ENCODE measurements around the gene OLFML2A. TPM values are rescaled to one million over a fixed set of nuclear protein-coding genes. Genes with fewer than 3 reads are reported as not detected.
A peak's percentile ranks its signal among the peaks of the same experiment; 100 is the strongest.
"Not testable (repeated sequence)": the region's sequence is repeated elsewhere in the genome, so short reads cannot be mapped to it uniquely, and the experiment has no call there.

OLFML2A gene
- total RNA-seq, 1 donor from 2014 or later = 9.6 TPM

- peak; percentile 44 for DNase-seq (ENCODE audit: low spot score)
Measured at GRCh38 chr9:124820698-124821623, 44.0 kb downstream of the OLFML2A start.

- DNase-seq (ENCODE audit: low spot score) = no peak
Measured at GRCh38 chr9:124828489-124829333, 51.8 kb downstream of the OLFML2A start.

GRCh38 chr9:124829334-124829669 is 52.4 kb downstream of the OLFML2A start:
- no peak for DNase-seq (ENCODE audit: low spot score)

GRCh38 chr9:124830593-124830992 is 53.7 kb downstream of the OLFML2A start:
- no peak for DNase-seq (ENCODE audit: low spot score)

GRCh38 chr9:124831642-124832364 is 54.9 kb downstream of the OLFML2A start:
- no peak for DNase-seq (ENCODE audit: low spot score)

- DNase-seq (ENCODE audit: low spot score) = peak; percentile 30
Measured at GRCh38 chr9:124834591-124834990, 57.7 kb downstream of the OLFML2A start.

- peak; percentile 78 for DNase-seq (ENCODE audit: low spot score)
Measured at GRCh38 chr9:124835026-124835557, 58.2 kb downstream of the OLFML2A start.

GRCh38 chr9:124838132-124838531 is 61.2 kb downstream of the OLFML2A start:
- DNase-seq (ENCODE audit: low spot score) = not testable (repeated sequence)

GRCh38 chr9:124838567-124839275 is 61.8 kb downstream of the OLFML2A start:
- not testable (repeated sequence) for DNase-seq (ENCODE audit: low spot score)

- DNase-seq (ENCODE audit: low spot score) = peak; percentile 32
Measured at GRCh38 chr9:124839612-124840299, 62.8 kb downstream of the OLFML2A start.

GRCh38 chr9:124840300-124840833 is 63.4 kb downstream of the OLFML2A start:
- DNase-seq (ENCODE audit: low spot score) = no peak

GRCh38 chr9:124841075-124841821 is 64.3 kb downstream of the OLFML2A start:
- DNase-seq (ENCODE audit: low spot score) = no peak

- no peak for DNase-seq (ENCODE audit: low spot score)
Measured at GRCh38 chr9:124843456-124844034, 66.6 kb downstream of the OLFML2A start.

- no peak for DNase-seq (ENCODE audit: low spot score)
Measured at GRCh38 chr9:124844291-124844690, 67.4 kb downstream of the OLFML2A start.

GRCh38 chr9:124846467-124846866 is 69.5 kb downstream of the OLFML2A start:
- not testable (repeated sequence) for DNase-seq (ENCODE audit: low spot score)

GRCh38 chr9:124846969-124847368 is 70.0 kb downstream of the OLFML2A start:
- DNase-seq (ENCODE audit: low spot score) = no peak

- peak; percentile 54 for DNase-seq (ENCODE audit: low spot score)
Measured at GRCh38 chr9:124849801-124850200, 72.9 kb downstream of the OLFML2A start.

- no peak for DNase-seq (ENCODE audit: low spot score)
Measured at GRCh38 chr9:124852121-124852828, 75.3 kb downstream of the OLFML2A start.
